Measurements from ENCODE around the gene FILIP1L. TPM values are rescaled to one million over a fixed set of nuclear protein-coding genes. Genes with fewer than 3 reads are reported as not detected.

The FILIP1L gene
- total and polyA plus RNA-seq, 2 of the 13 experiments (the other 11 are each of a cell fraction or from before 2014, with no cell fraction given) = 8.1 to 187 TPM

GRCh38 chr3:100097919-100098783, 16.1 kb downstream of the FILIP1L start (continued):
- no peak for TF ChIP-seq TRIM22 (IDR thresholded peaks at IDR 0.05)
- no peak for TF ChIP-seq RBFOX2 (IDR thresholded peaks at IDR 0.05; ENCODE audit: low read depth, low read length)
- no peak for TF ChIP-seq RARG (CRISPR knock-in tag; IDR thresholded peaks at IDR 0.05; ENCODE audit: low read depth)
- TF ChIP-seq ZNF235 (CRISPR knock-in tag; IDR thresholded peaks at IDR 0.05; ENCODE audit: borderline replicate concordance) = no peak
- TF ChIP-seq ZBTB38 (CRISPR knock-in tag; IDR thresholded peaks at IDR 0.05) = no peak
- no peak for TF ChIP-seq PITX1 (CRISPR knock-in tag; IDR thresholded peaks at IDR 0.05)
- no peak for TF ChIP-seq YY1 (IDR thresholded peaks at IDR 0.05; ENCODE audit: insufficient read depth, insufficient replicate concordance, low read depth, low read length)
- no peak for TF ChIP-seq ARID2 (CRISPR knock-in tag; IDR thresholded peaks at IDR 0.05; ENCODE audit: borderline replicate concordance)
- no peak for TF ChIP-seq MLXIP (CRISPR knock-in tag; IDR thresholded peaks at IDR 0.05; ENCODE audit: borderline replicate concordance)
- no peak for TF ChIP-seq ZBTB26 (CRISPR knock-in tag; IDR thresholded peaks at IDR 0.05; ENCODE audit: borderline replicate concordance)
- TF ChIP-seq ZSCAN22 (CRISPR knock-in tag; IDR thresholded peaks at IDR 0.05) = no peak
- no peak for TF ChIP-seq HMGXB3 (CRISPR knock-in tag; IDR thresholded peaks at IDR 0.05; ENCODE audit: borderline replicate concordance)
- no peak for TF ChIP-seq TGIF2 (CRISPR knock-in tag; IDR thresholded peaks at IDR 0.05)
- no peak for TF ChIP-seq ZBTB1 (CRISPR knock-in tag; IDR thresholded peaks at IDR 0.05; ENCODE audit: borderline replicate concordance)
- TF ChIP-seq STAT5B (CRISPR knock-in tag; IDR thresholded peaks at IDR 0.05) = no peak
- no peak for TF ChIP-seq ZNF101 (CRISPR knock-in tag; IDR thresholded peaks at IDR 0.05; ENCODE audit: borderline replicate concordance, low read depth)
- TF ChIP-seq PAX8 (CRISPR knock-in tag; IDR thresholded peaks at IDR 0.05; ENCODE audit: borderline replicate concordance) = no peak

All from HepG2 (cell line).